Activated T-helper 17 cell treated with anti-CD3 and anti-CD28 coated beads, Interleukin-2, amount 50 U/mL, for 72 hours (primary cell): ENCODE measurements around the gene MOGAT2. TPM values are rescaled to one million over a fixed set of nuclear protein-coding genes. Genes with fewer than 3 reads are reported as not detected.

ENCODE experiments used
- ATAC-seq: fragments of 150-1000 bp; cut with Tn5 transposase; replicated peaks from 2 replicates; pipeline ENCODE4 v1.10.0; 2021; ENCODE audit warnings: mild to moderate bottlenecking, moderate library complexity
- H3K27ac Mint-ChIP-seq: one replicate; pipeline ENCODE4 v1.8.0; 2022; ENCODE audit warnings: mixed read lengths
- H3K27me3 Mint-ChIP-seq: one replicate; pipeline ENCODE4 v1.8.0; 2022; ENCODE audit warnings: mixed read lengths
- H3K36me3 Mint-ChIP-seq: one replicate; pipeline ENCODE4 v1.8.0; 2022; ENCODE audit warnings: low read depth, mild to moderate bottlenecking, mixed read lengths
- H3K4me1 Mint-ChIP-seq: one replicate; pipeline ENCODE4 v1.8.0; 2022; ENCODE audit warnings: mixed read lengths
- H3K4me3 Mint-ChIP-seq: one replicate; pipeline ENCODE4 v1.8.0; 2022; ENCODE audit warnings: mild to moderate bottlenecking, mixed read lengths
- H3K9me3 Mint-ChIP-seq: one replicate; pipeline ENCODE4 v1.8.0; 2022; ENCODE audit warnings: mixed read lengths
- total RNA-seq, 2 donors: library from RNA; stranded (reverse); gene quantifications; one replicate each; pipeline ENCODE4 v1.2.3, GENCODE V29; 2022

MOGAT2 gene
- total RNA-seq, 2 donors from 2014 or later = not detected

DNA sequence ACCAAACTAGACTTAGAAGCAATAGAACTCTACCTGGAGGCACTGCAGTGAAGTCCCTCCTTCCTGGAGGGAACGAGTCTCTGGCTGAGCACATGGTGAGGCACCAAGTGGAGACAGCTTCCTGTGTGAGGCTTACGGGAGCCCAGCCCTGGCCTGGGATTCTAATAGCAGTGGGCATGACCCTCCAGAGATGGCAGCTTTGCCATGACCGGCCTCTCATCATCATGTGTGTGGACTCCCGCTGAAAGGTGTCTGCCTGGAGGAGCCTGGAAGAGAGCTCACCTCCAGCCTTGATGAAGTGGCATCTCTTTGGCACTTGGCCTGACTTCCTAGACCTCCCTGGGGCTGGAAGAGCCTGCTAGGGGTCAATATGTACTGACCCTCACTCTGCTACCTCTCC is 58.9 kb downstream of the MOGAT2 start:
- Mint-ChIP-seq H3K4me1 (peaks cover 16% of the 10 kb centered on the region), H3K36me3 (no peaks in the 10 kb centered on the region), H3K4me3 (no peak overlapping the region), H3K9me3 (no peaks in the 10 kb centered on the region), H3K27me3 (no peaks in the 10 kb centered on the region), H3K27ac (peak overlapping the region; percentile 82)
- no peak for ATAC-seq

DNA sequence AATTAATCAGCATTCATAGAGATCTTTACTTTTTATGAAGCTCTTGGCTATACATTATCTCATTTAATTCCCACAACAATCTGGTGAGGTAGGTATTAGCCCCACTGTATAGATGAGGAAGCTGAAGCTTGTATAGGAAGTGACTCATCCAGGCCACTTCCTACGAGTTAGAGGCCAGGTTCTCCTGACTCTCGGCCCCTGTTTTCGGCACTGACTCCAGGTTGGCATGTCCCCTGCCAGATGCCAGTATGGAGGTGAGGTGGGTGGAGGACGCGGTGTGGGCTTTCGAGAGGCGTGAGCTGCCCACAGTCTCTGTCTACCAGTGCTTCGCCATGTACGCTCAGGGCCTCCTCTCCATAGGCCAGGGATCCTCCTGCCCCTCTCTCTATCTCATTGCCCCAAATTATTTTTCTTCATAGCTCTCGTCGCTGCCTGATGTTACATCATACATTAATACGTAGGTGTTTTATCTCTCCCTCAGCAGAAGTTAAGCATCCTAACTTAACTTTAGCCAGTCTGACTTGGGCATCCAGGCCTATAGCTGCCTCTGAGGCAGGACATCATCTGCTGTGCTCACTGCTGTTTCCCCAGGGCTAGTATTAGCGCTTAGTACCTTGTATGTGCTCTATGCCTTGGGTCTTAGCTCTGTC is 59.9 kb downstream of the MOGAT2 start:
- Mint-ChIP-seq H3K36me3 (no peaks in the 10 kb centered on the region), H3K9me3 (no peaks in the 10 kb centered on the region), H3K27ac (peak overlapping the region; percentile 14), H3K27me3 (no peaks in the 10 kb centered on the region), H3K4me3 (no peak overlapping the region), H3K4me1 (peaks cover 16% of the 10 kb centered on the region)
- peak; percentile 61 for ATAC-seq

- Mint-ChIP-seq H3K27me3 (no peaks in the 10 kb centered on the region), H3K36me3 (no peaks in the 10 kb centered on the region), H3K27ac (no peak overlapping the region), H3K4me3 (no peak overlapping the region), H3K9me3 (no peaks in the 10 kb centered on the region), H3K4me1 (peaks cover 9% of the 10 kb centered on the region)
- ATAC-seq = no peak
Observed at GRCh38 chr11:75778962-75779361, 61.3 kb downstream of the MOGAT2 start.

DNA sequence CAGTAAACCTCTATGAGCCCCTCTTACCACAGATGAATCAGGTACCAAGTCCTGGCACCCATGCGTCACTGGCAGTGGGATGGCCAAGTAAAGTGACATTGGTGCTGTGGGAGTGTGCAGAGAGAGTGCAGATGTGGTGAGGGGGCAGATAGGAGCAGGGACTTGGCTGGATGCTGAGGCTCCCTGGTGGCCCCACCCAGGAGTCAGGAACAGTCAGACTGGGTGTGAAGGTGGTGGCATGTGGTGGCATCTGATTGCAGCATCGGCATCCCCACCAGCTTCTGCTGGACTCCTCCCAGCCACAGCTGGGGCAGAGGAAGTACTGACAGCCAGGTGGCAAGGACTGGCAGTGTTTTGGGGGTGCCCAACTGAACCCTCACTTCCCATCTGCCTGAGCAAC is 62.3 kb downstream of the MOGAT2 start:
- Mint-ChIP-seq H3K27me3 (no peaks in the 10 kb centered on the region), H3K9me3 (no peaks in the 10 kb centered on the region), H3K4me3 (no peak overlapping the region), H3K36me3 (no peaks in the 10 kb centered on the region), H3K27ac (no peak overlapping the region), H3K4me1 (peaks cover 8% of the 10 kb centered on the region)
- ATAC-seq = no peak

GRCh38 chr11:75780888-75781287 is 63.2 kb downstream of the MOGAT2 start:
- Mint-ChIP-seq H3K4me1 (peaks cover 8% of the 10 kb centered on the region), H3K4me3 (no peak overlapping the region), H3K27me3 (no peaks in the 10 kb centered on the region), H3K9me3 (no peaks in the 10 kb centered on the region), H3K36me3 (no peaks in the 10 kb centered on the region), H3K27ac (no peak overlapping the region)
- ATAC-seq = no peak

- ATAC-seq = no peak
- Mint-ChIP-seq H3K27me3 (no peaks in the 10 kb centered on the region), H3K4me1 (peaks cover 8% of the 10 kb centered on the region)
Observed at GRCh38 chr11:75781296-75781695, 63.7 kb downstream of the MOGAT2 start.

GRCh38 chr11:75781831-75782230 is 64.2 kb downstream of the MOGAT2 start:
- H3K36me3 Mint-ChIP-seq = no peaks in the 10 kb centered on the region
- H3K9me3 Mint-ChIP-seq = no peaks in the 10 kb centered on the region
- no peaks in the 10 kb centered on the region for H3K27me3 Mint-ChIP-seq
- H3K4me3 Mint-ChIP-seq = no peak overlapping the region
- peaks cover 8% of the 10 kb centered on the region for H3K4me1 Mint-ChIP-seq
- no peak for ATAC-seq
- H3K27ac Mint-ChIP-seq = no peak overlapping the region

More at GRCh38 chr11:75781296-75781695, 63.7 kb downstream of the MOGAT2 start:
- Mint-ChIP-seq H3K36me3 (no peaks in the 10 kb centered on the region), H3K9me3 (no peaks in the 10 kb centered on the region), H3K27ac (no peak overlapping the region), H3K4me3 (no peak overlapping the region)

Other genes with a start within 250 kb of the MOGAT2 start
- gene GDPD5, start 191.9 kb upstream of the MOGAT2 start, total RNA-seq = 10 to 100 TPM; 26.8 to 54.2 TPM
- gene SERPINH1, start 155.6 kb upstream of the MOGAT2 start, total RNA-seq = 10 to 100 TPM in 1 of 2 donors, 1 to 10 TPM in 1; 8.8 to 10.2 TPM
- under 1 TPM; 0.21 to 0.24 TPM for gene MAP6, start 48.8 kb upstream of the MOGAT2 start, total RNA-seq
- gene DGAT2, start 50.9 kb downstream of the MOGAT2 start, total RNA-seq = 1 to 10 TPM; 2.4 to 2.8 TPM
- gene UVRAG, start 97.4 kb downstream of the MOGAT2 start, total RNA-seq = 10 to 100 TPM; 14.1 to 20.1 TPM